OCI-LY1 (cell line): ENCODE data around the gene PRTN3.
"Not testable (repeated sequence)": the region's sequence is repeated elsewhere in the genome, so short reads cannot be mapped to it uniquely, and the experiment has no call there.

Source experiments
- H2AFZ ChIP-seq: fragments of 200-600 bp; sonication (generic), shearing (Covaris generic); 2 replicates; pipeline ENCODE4 v1.6.0; 2014; ENCODE audit warnings: antibody characterized with exemption, mild to moderate bottlenecking, low read length
- H3F3A ChIP-seq: fragments of 200-600 bp; sonication (generic), shearing (Covaris generic); 2 replicates; pipeline ENCODE4 v1.6.0; 2014; ENCODE audit warnings: mild to moderate bottlenecking, antibody characterized with exemption, low read length, moderate library complexity; ENCODE audit not compliant: insufficient read depth
- H3K27ac ChIP-seq: fragments of 200-600 bp; sonication (generic); 2 replicates; pipeline ENCODE4 v1.5.1; 2014; ENCODE audit warnings: low read length, mixed run types, mild to moderate bottlenecking, low read depth; ENCODE audit not compliant: poor library complexity, severe bottlenecking
- H3K27me3 ChIP-seq: fragments of 200-600 bp; sonication (generic); 2 replicates; pipeline ENCODE4 v1.6.0; 2014; ENCODE audit warnings: antibody characterized with exemption, mild to moderate bottlenecking, low read length, moderate library complexity; ENCODE audit not compliant: insufficient read depth
- H3K36me3 ChIP-seq: fragments of 200-600 bp; sonication (generic); 2 replicates; pipeline ENCODE4 v1.6.1; 2014; ENCODE audit warnings: mild to moderate bottlenecking, antibody characterized with exemption, low read length, moderate library complexity, mixed read lengths; ENCODE audit not compliant: insufficient read depth
- H3K4me1 ChIP-seq: fragments of 200-600 bp; sonication (generic); 2 replicates; pipeline ENCODE4 v1.5.1; 2014; ENCODE audit warnings: mild to moderate bottlenecking, low read length, moderate library complexity; ENCODE audit not compliant: insufficient read depth, severe bottlenecking
- H3K4me2 ChIP-seq: fragments of 200-600 bp; sonication (generic), shearing (Covaris generic); 2 replicates; pipeline ENCODE4 v1.6.1; 2014; ENCODE audit warnings: low read length
- H3K4me3 ChIP-seq: fragments of 200-600 bp; sonication (generic); 2 replicates; pipeline ENCODE4 v1.5.1; 2014; ENCODE audit warnings: low read length, low read depth, mild to moderate bottlenecking, mixed read lengths; ENCODE audit not compliant: poor library complexity, severe bottlenecking
- H3K79me2 ChIP-seq: fragments of 200-600 bp; shearing (Covaris generic); 2 replicates; pipeline ENCODE4 v1.6.1; 2016; ENCODE audit warnings: mixed run types, low read length, mixed read lengths; ENCODE audit not compliant: insufficient read depth
- H3K9ac ChIP-seq: fragments of 200-600 bp; sonication (generic), shearing (Covaris generic); 2 replicates; pipeline ENCODE4 v1.6.1; 2014; ENCODE audit warnings: mild to moderate bottlenecking, low read length, mixed read lengths
- H3K9me2 ChIP-seq: fragments of 200-600 bp; sonication (generic), shearing (Covaris generic); 2 replicates; pipeline ENCODE4 v1.6.1; 2014; ENCODE audit warnings: low read depth, mild to moderate bottlenecking, low read length, mixed read lengths
- H3K9me3 ChIP-seq: fragments of 200-600 bp; shearing (Covaris generic); 2 replicates; pipeline ENCODE4 v1.6.1; 2014; ENCODE audit warnings: low read length, mixed read lengths
- H4K20me1 ChIP-seq: fragments of 200-600 bp; sonication (generic), shearing (Covaris generic); 2 replicates; pipeline ENCODE4 v1.6.0; 2016; ENCODE audit warnings: mild to moderate bottlenecking, low read length; ENCODE audit not compliant: insufficient read depth
- CTCF ChIP-seq: fragments of 200-600 bp; sonication (generic), shearing (Covaris generic); IDR thresholded peaks from 2 replicates; pipeline ENCODE4 v1.5.1; 2017; ENCODE audit warnings: mild to moderate bottlenecking, antibody characterized with exemption, low read length, moderate library complexity, mixed read lengths
- EZH2 ChIP-seq: fragments of 200-600 bp; sonication (generic), shearing (Covaris generic); IDR thresholded peaks from 2 replicates; pipeline ENCODE4 v1.8.0; 2017; ENCODE audit warnings: borderline replicate concordance, mixed run types, mild to moderate bottlenecking, antibody characterized with exemption, low read length, moderate library complexity, mixed read lengths

The PRTN3 gene

GRCh38 chr19:853014-853585, 12.3 kb downstream of the PRTN3 start:
- Histone ChIP-seq H3F3A (no peaks in the 10 kb centered on the region), H3K4me3 (no peak overlapping the region), H3K36me3 (no peaks in the 10 kb centered on the region), H3K79me2 (no peaks in the 10 kb centered on the region), H3K9me2 (no peaks in the 10 kb centered on the region), H3K4me1 (no peaks in the 10 kb centered on the region), H2AFZ (no peak overlapping the region), H3K27me3 (no peaks in the 10 kb centered on the region; the same call in 1 of the 2 replicates), H3K4me2 (no peak overlapping the region), H4K20me1 (no peaks in the 10 kb centered on the region), H3K9ac (no peak overlapping the region), H3K9me3 (no peaks in the 10 kb centered on the region), H3K27ac (no peak overlapping the region)
- TF ChIP-seq EZH2 (no peak), CTCF (no peak)

- not testable (repeated sequence) for H3K9me3 ChIP-seq, H3K27me3 ChIP-seq, H4K20me1 ChIP-seq, H3K36me3 ChIP-seq, H3K9me2 ChIP-seq, H3K27ac ChIP-seq, H3K4me2 ChIP-seq, H3K4me3 ChIP-seq, H3K79me2 ChIP-seq, H3K4me1 ChIP-seq, H2AFZ ChIP-seq, H3K9ac ChIP-seq, H3F3A ChIP-seq
These were observed 12.9 kb downstream of the PRTN3 start for GRCh38 chr19:853614-854220.

GRCh38 chr19:854549-854948, 13.8 kb downstream of the PRTN3 start:
- H3K9me2 ChIP-seq = no peaks in the 10 kb centered on the region
- no peak overlapping the region for H2AFZ ChIP-seq

More at GRCh38 chr19:854549-854948, 13.8 kb downstream of the PRTN3 start:
- H3K4me3 ChIP-seq = no peak overlapping the region
- no peak overlapping the region for H3K9ac ChIP-seq
- no peaks in the 10 kb centered on the region for H4K20me1 ChIP-seq
- H3K4me1 ChIP-seq = no peaks in the 10 kb centered on the region
- no peak overlapping the region for H3K4me2 ChIP-seq
- H3K79me2 ChIP-seq = no peaks in the 10 kb centered on the region
- TF ChIP-seq EZH2 (no peak), CTCF (no peak)
- H3K27ac ChIP-seq = no peak overlapping the region
- H3F3A ChIP-seq = no peaks in the 10 kb centered on the region
- no peaks in the 10 kb centered on the region for H3K9me3 ChIP-seq
- H3K27me3 ChIP-seq = no peaks in the 10 kb centered on the region; the same call in 1 of the 2 replicates
- no peaks in the 10 kb centered on the region for H3K36me3 ChIP-seq
